ENCODE measurements around the gene BCR. TPM values are rescaled to one million over a fixed set of nuclear protein-coding genes. Genes with fewer than 3 reads are reported as not detected.

Gene BCR
- total RNA-seq, 1 donor from 2014 or later = 30.0 TPM

DNA sequence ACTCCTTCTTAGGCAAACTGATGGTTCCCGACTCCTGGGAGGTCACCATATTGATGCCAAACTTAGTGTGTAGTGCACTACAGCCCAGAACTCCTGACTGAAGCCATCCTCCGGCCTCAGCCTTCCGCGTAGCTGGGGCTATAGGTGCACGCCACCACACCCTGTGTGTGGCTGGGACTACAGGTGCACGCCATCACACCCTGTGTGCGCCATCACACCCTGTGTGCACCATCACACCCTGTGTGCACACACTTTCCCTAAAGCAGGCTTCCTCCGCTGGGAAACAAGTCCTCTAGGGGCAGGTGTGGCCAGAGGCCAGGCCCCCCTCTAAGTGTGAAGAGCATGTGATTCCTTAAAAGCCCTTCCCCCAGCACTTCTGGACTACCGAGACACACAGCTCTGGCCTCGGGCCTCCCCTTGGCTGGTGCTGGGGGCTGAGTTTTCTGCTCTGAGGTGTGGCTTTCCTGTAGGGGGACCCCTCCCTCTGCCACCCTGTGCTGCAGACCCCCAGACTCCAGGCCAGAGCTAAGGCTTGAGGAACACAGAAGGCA lies 81.7 kb downstream of the BCR start:
- Mint-ChIP-seq H3K4me3 (ENCODE audit: unreplicated experiment) (no peak overlapping the region), H3K4me1 (ENCODE audit: low read depth) (peaks cover 7% of the 10 kb centered on the region), H3K36me3 (ENCODE audit: low read depth) (peaks cover 19% of the 10 kb centered on the region), H3K9me3 (ENCODE audit: low read depth) (no peaks in the 10 kb centered on the region), H3K27ac (ENCODE audit: unreplicated experiment) (no peak overlapping the region), H3K27me3 (ENCODE audit: low read depth) (no peaks in the 10 kb centered on the region)
- TF ChIP-seq, protein P1, sequence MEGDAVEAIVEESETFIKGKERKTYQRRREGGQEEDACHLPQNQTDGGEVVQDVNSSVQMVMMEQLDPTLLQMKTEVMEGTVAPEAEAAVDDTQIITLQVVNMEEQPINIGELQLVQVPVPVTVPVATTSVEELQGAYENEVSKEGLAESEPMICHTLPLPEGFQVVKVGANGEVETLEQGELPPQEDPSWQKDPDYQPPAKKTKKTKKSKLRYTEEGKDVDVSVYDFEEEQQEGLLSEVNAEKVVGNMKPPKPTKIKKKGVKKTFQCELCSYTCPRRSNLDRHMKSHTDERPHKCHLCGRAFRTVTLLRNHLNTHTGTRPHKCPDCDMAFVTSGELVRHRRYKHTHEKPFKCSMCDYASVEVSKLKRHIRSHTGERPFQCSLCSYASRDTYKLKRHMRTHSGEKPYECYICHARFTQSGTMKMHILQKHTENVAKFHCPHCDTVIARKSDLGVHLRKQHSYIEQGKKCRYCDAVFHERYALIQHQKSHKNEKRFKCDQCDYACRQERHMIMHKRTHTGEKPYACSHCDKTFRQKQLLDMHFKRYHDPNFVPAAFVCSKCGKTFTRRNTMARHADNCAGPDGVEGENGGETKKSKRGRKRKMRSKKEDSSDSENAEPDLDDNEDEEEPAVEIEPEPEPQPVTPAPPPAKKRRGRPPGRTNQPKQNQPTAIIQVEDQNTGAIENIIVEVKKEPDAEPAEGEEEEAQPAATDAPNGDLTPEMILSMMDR (IDR thresholded peaks at IDR 0.05) = no peak
- no peak for DNase-seq (ENCODE audit: low spot score)

- no peak for DNase-seq (ENCODE audit: low spot score)
- no peaks in the 10 kb centered on the region for H3K4me1 Mint-ChIP-seq (ENCODE audit: low read depth)
- H3K9me3 Mint-ChIP-seq (ENCODE audit: low read depth) = no peaks in the 10 kb centered on the region
- H3K4me3 Mint-ChIP-seq (ENCODE audit: unreplicated experiment) = no peak overlapping the region
- TF ChIP-seq, protein P1 (IDR thresholded peaks at IDR 0.05) = no peak
- H3K36me3 Mint-ChIP-seq (ENCODE audit: low read depth) = peaks cover 18% of the 10 kb centered on the region
- no peak overlapping the region for H3K27ac Mint-ChIP-seq (ENCODE audit: unreplicated experiment)
- H3K27me3 Mint-ChIP-seq (ENCODE audit: low read depth) = no peaks in the 10 kb centered on the region
These were observed 82.4 kb downstream of the BCR start for GRCh38 chr22:23262518-23263332.

DNA sequence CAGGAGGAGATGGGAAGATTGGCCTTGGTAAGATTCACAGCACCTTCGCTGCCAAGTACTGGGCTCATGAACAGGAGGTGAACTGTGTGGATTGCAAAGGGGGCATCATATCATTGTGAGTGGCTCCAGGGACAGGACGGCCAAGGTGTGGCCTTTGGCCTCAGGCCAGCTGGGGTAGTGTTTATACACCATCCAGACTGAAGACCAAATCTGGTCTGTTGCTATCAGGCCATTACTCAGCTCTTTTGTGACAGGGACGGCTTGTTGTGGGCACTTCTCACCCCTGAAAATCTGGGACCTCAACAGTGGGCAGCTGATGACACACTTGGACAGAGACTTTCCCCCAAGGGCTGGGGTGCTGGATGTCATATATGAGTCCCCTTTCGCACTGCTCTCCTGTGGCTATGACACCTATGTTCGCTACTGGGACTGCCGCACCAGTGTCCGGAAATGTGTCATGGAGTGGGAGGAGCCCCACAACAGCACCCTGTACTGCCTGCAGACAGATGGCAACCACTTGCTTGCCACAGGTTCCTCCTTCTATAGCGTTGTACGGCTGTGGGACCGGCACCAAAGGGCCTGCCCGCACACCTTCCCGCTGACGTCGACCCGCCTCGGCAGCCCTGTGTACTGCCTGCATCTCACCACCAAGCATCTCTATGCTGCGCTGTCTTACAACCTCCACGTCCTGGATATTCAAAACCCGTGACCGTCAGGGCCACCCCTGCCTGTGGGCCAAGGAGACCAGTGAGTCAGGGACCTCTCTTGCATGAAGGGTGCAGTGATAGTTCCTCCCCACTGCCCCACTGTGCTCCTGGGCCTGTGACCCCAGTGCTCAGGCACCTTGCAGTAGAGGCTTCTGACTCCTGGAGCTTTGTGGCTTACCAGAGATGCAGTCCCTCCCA lies 83.6 kb downstream of the BCR start:
- TF ChIP-seq, protein P1 (IDR thresholded peaks at IDR 0.05) = no peak
- no peak for DNase-seq (ENCODE audit: low spot score)
- H3K36me3 Mint-ChIP-seq (ENCODE audit: low read depth) = peaks cover 22% of the 10 kb centered on the region
- H3K27ac Mint-ChIP-seq (ENCODE audit: unreplicated experiment) = no peak overlapping the region
- H3K4me1 Mint-ChIP-seq (ENCODE audit: low read depth) = no peaks in the 10 kb centered on the region
- H3K27me3 Mint-ChIP-seq (ENCODE audit: low read depth) = no peaks in the 10 kb centered on the region
- no peaks in the 10 kb centered on the region for H3K9me3 Mint-ChIP-seq (ENCODE audit: low read depth)
- no peak overlapping the region for H3K4me3 Mint-ChIP-seq (ENCODE audit: unreplicated experiment)

- Mint-ChIP-seq H3K4me3 (ENCODE audit: unreplicated experiment) (no peak overlapping the region), H3K9me3 (ENCODE audit: low read depth) (no peaks in the 10 kb centered on the region), H3K27me3 (ENCODE audit: low read depth) (no peaks in the 10 kb centered on the region), H3K36me3 (ENCODE audit: low read depth) (peaks cover 22% of the 10 kb centered on the region), H3K27ac (ENCODE audit: unreplicated experiment) (no peak overlapping the region), H3K4me1 (ENCODE audit: low read depth) (no peaks in the 10 kb centered on the region)
- DNase-seq (ENCODE audit: low spot score) = no peak
- TF ChIP-seq, protein P1 (IDR thresholded peaks at IDR 0.05) = no peak
These were observed 84.5 kb downstream of the BCR start for GRCh38 chr22:23264610-23265367.
